IMR-90 (cell line): ENCODE data around the gene DHX38. TPM values are rescaled to one million over a fixed set of nuclear protein-coding genes. Genes with fewer than 3 reads are reported as not detected.

Experiments used
- ATAC-seq: fragments of 200-7000 bp; cut with Tn5 transposase; 2 replicates; pipeline ENCODE4 v1.9.1; 2020; ENCODE audit warnings: low read depth, mild to moderate bottlenecking, moderate library complexity
- BruUV-seq: library from RNA; stranded (reverse); fragments of 400-500 nt; replicated peaks from 2 replicates; lab custom pipeline; 2021; lab: Mats Ljungman, UMichigan
- CTCF ChIA-PET: fragments of 300-600 bp; formaldehyde crosslinking; extraction: SDS; loops from one replicate; lab custom pipeline; 2021; ENCODE audit warnings: antibody characterized with exemption; lab: Yijun Ruan, JAX
- POLR2A ChIA-PET: fragments of 300-600 bp; sonication (Branson Sonifier 250); formaldehyde crosslinking; loops from one replicate; lab custom pipeline; 2022; ENCODE audit warnings: antibody characterized with exemption; ENCODE audit not compliant: unreplicated experiment; lab: Charles Lee
- DNase-seq: peaks from one replicate; pipeline ENCODE4 v3.0.0; 2013
- H2AFZ ChIP-seq: replicated peaks from 2 replicates; pipeline ENCODE3; 2013; ENCODE audit warnings: low read length, mild to moderate bottlenecking; ENCODE audit not compliant: poor library complexity
- H2AK5ac ChIP-seq: 2 replicates; pipeline ENCODE4 v1.6.1; 2013; ENCODE audit warnings: low read depth, low read length, inconsistent platforms
- H2AK9ac ChIP-seq: replicated peaks from 2 replicates; pipeline ENCODE3; 2013; ENCODE audit warnings: mild to moderate bottlenecking, low read depth, low read length, moderate library complexity; ENCODE audit not compliant: poor library complexity
- H2BK120ac ChIP-seq: 2 replicates; pipeline ENCODE4 v1.6.1; 2013; ENCODE audit warnings: low read depth, low read length, inconsistent platforms
- H2BK15ac ChIP-seq: 3 replicates; pipeline ENCODE4 v1.6.1; 2013; ENCODE audit warnings: low read depth, low read length, inconsistent platforms
- H2BK20ac ChIP-seq: 2 replicates; pipeline ENCODE4 v1.6.1; 2013; ENCODE audit warnings: low read depth, mild to moderate bottlenecking, inconsistent platforms, low read length, moderate library complexity
- H2BK5ac ChIP-seq: 2 replicates; pipeline ENCODE4 v1.6.1; 2013; ENCODE audit warnings: mild to moderate bottlenecking, low read depth, low read length, inconsistent platforms; ENCODE audit not compliant: poor library complexity, severe bottlenecking
- H3K14ac ChIP-seq: replicated peaks from 2 replicates; pipeline ENCODE4 v1.6.1; 2013; ENCODE audit warnings: low read depth, low read length, inconsistent platforms
- H3K18ac ChIP-seq: 2 replicates; pipeline ENCODE4 v1.6.1; 2013; ENCODE audit warnings: low read depth, low read length, control low read depth
- H3K23ac ChIP-seq: 2 replicates; pipeline ENCODE4 v1.6.1; 2013; ENCODE audit warnings: low read depth, low read length, inconsistent platforms
- H3K27ac ChIP-seq: 2 replicates; pipeline ENCODE4 v1.5.1; 2013; ENCODE audit warnings: mild to moderate bottlenecking, control low read depth, low read length; ENCODE audit not compliant: insufficient read depth
- H3K27me3 ChIP-seq: 2 replicates; pipeline ENCODE4 v1.6.1; 2013; ENCODE audit warnings: low read length; ENCODE audit not compliant: control insufficient read depth, insufficient read depth
- H3K36me3 ChIP-seq: 2 replicates; pipeline ENCODE4 v1.6.1; 2013; ENCODE audit warnings: low read length, mixed read lengths; ENCODE audit not compliant: control insufficient read depth, insufficient read depth
- H3K4ac ChIP-seq: 2 replicates; pipeline ENCODE4 v1.6.1; 2013; ENCODE audit warnings: low read depth, low read length, inconsistent platforms
- H3K4me1 ChIP-seq: 2 replicates; pipeline ENCODE4 v1.6.1; 2013; ENCODE audit warnings: low read length, mixed read lengths; ENCODE audit not compliant: control insufficient read depth, insufficient read depth
- H3K4me2 ChIP-seq: 2 replicates; pipeline ENCODE4 v1.6.1; 2013; ENCODE audit warnings: low read depth, mild to moderate bottlenecking, control low read depth, low read length, moderate library complexity
- H3K4me3 ChIP-seq: 2 replicates; pipeline ENCODE4 v1.5.1; 2013; ENCODE audit warnings: low read depth, mild to moderate bottlenecking, control low read depth, low read length, moderate library complexity; ENCODE audit not compliant: insufficient read depth
- H3K56ac ChIP-seq: 2 replicates; pipeline ENCODE4 v1.6.1; 2013; ENCODE audit warnings: low read length, inconsistent platforms; ENCODE audit not compliant: insufficient read depth; ENCODE audit errors: extremely low read depth
- H3K79me1 ChIP-seq, 2 experiments: 2 replicates each; pipeline ENCODE4 v1.6.1; 2013; ENCODE audit warnings: low read length in 2 of 2, inconsistent platforms in 1 of 2, low read depth in 1 of 2
- H3K9ac ChIP-seq: 2 replicates; pipeline ENCODE4 v1.6.1; 2013; ENCODE audit warnings: low read depth, low read length, control low read depth
- H3K9me1 ChIP-seq: 2 replicates; pipeline ENCODE4 v1.6.1; 2013; ENCODE audit warnings: low read length, inconsistent platforms; ENCODE audit not compliant: insufficient read depth
- H3K9me3 ChIP-seq: 2 replicates; pipeline ENCODE4 v1.6.1; 2013; ENCODE audit warnings: low read length; ENCODE audit not compliant: control insufficient read depth, insufficient read depth
- H4K20me1 ChIP-seq: 2 replicates; pipeline ENCODE4 v1.6.1; 2013; ENCODE audit warnings: low read length, inconsistent platforms; ENCODE audit not compliant: insufficient read depth
- H4K5ac ChIP-seq: 2 replicates; pipeline ENCODE4 v1.6.1; 2013; ENCODE audit warnings: mild to moderate bottlenecking, low read depth, low read length, control low read depth
- H4K8ac ChIP-seq, 2 experiments: 2 replicates each; pipeline ENCODE4 v1.6.1; 2013; ENCODE audit warnings: low read depth in 2 of 2, low read length in 2 of 2, control low read depth in 1 of 2, inconsistent platforms in 1 of 2
- H4K91ac ChIP-seq: 2 replicates; pipeline ENCODE4 v1.6.1; 2013; ENCODE audit warnings: low read depth, low read length, inconsistent platforms; ENCODE audit not compliant: insufficient read depth
- BHLHE40 ChIP-seq: fragments of 150-350 bp; IDR thresholded peaks from 2 replicates; pipeline ENCODE4 v1.6.1; 2016; ENCODE audit warnings: mild to moderate bottlenecking, low read depth, low read length
- CEBPB ChIP-seq: IDR thresholded peaks from 2 replicates; pipeline ENCODE4 v1.6.1; 2012; ENCODE audit warnings: low read depth, low read length, improper control_type of control experiment
- CHD1 ChIP-seq: IDR thresholded peaks from 2 replicates; pipeline ENCODE4 v1.6.1; 2012; ENCODE audit warnings: low read depth, low read length, improper control_type of control experiment
- FOS ChIP-seq: fragments of 150-350 bp; IDR thresholded peaks from 2 replicates; pipeline ENCODE4 v1.6.1; 2016; ENCODE audit warnings: low read depth, low read length
- MAFK ChIP-seq: IDR thresholded peaks from 2 replicates; pipeline ENCODE4 v1.6.1; 2012; ENCODE audit warnings: low read depth, low read length, improper control_type of control experiment
- MAZ ChIP-seq: IDR thresholded peaks from 2 replicates; pipeline ENCODE4 v1.6.1; 2012; ENCODE audit warnings: low read depth, mild to moderate bottlenecking, low read length, improper control_type of control experiment, moderate library complexity, borderline replicate concordance
- MXI1 ChIP-seq: IDR thresholded peaks from 2 replicates; pipeline ENCODE4 v1.6.1; 2012; ENCODE audit warnings: low read depth, mild to moderate bottlenecking, low read length, moderate library complexity, borderline replicate concordance
- NFE2L2 ChIP-seq: fragments of 150-350 bp; IDR thresholded peaks from 2 replicates; pipeline ENCODE4 v1.6.1; 2016; ENCODE audit warnings: low read depth, mild to moderate bottlenecking, low read length
- POLR2A ChIP-seq: IDR thresholded peaks from 2 replicates; pipeline ENCODE4 v1.6.1; 2012; ENCODE audit warnings: mild to moderate bottlenecking, low read depth, low read length
- RAD21 ChIP-seq: IDR thresholded peaks from 2 replicates; pipeline ENCODE4 v1.6.1; 2012; ENCODE audit warnings: low read length, improper control_type of control experiment
- RCOR1 ChIP-seq: IDR thresholded peaks from 2 replicates; pipeline ENCODE4 v1.6.1; 2012; ENCODE audit warnings: mild to moderate bottlenecking, low read length, improper control_type of control experiment; ENCODE audit not compliant: insufficient replicate concordance
- RFX5 ChIP-seq: IDR thresholded peaks from 2 replicates; pipeline ENCODE4 v1.8.0; 2012; ENCODE audit warnings: low read depth, mild to moderate bottlenecking, low read length, moderate library complexity
- SMC3 ChIP-seq: fragments of 150-350 bp; IDR thresholded peaks from 2 replicates; pipeline ENCODE4 v1.6.1; 2016; ENCODE audit warnings: low read depth, mild to moderate bottlenecking, antibody characterized with exemption, low read length, moderate library complexity
- USF2 ChIP-seq: fragments of 150-350 bp; IDR thresholded peaks from 2 replicates; pipeline ENCODE4 v1.6.1; 2017; ENCODE audit warnings: mild to moderate bottlenecking, antibody characterized with exemption, low read length, low read depth
- WGBS, 2 experiments: methylation state at CpG; one replicate each; pipeline versions ENCODE4 v1.1.5 to v1.1.7; 2013; ENCODE audit warnings: missing lambda C conversion rate in 2 of 2; ENCODE audit not compliant: insufficient read length in 1 of 2; ENCODE audit errors: extremely low coverage in 2 of 2; 5-methylcytosine and 5-hydroxymethylcytosine counted together
- dilution Hi-C: fragments of 300-500 bp; cut with HindIII; formaldehyde crosslinking; loops from one replicate; pipeline ENCODE4 v1.14.3; 2018; ENCODE audit warnings: low sequenced_read_pairs; ENCODE audit not compliant: unreplicated experiment
- in situ Hi-C: fragments of 300-500 bp; cut with MboI; formaldehyde crosslinking; loops from 3 replicates; pipeline ENCODE4 v1.14.3; 2019; ENCODE audit warnings: low sequenced_read_pairs, inconsistent platforms, mixed read lengths
- intact Hi-C: fragments of 100-400 bp; cut with micrococcal nuclease; formaldehyde crosslinking; loops from 2 replicates; pipeline ENCODE4 v1.10.0; 2022
- polyA plus RNA-seq, 3 experiments: library from polyadenylated mRNA; depleted of rRNA; stranded (reverse); fragments of >200 nt; gene quantifications; 2 replicates each; pipeline ENCODE4 v1.2.3, GENCODE V29; 2012; ENCODE audit warnings: low replicate concordance in 1 of 3
- total RNA-seq: library from RNA; depleted of rRNA; stranded (reverse); fragments of >200 nt; gene quantifications from 2 replicates; pipeline ENCODE4 v1.2.3, GENCODE V29; 2012
- TF ChIP-seq, protein P1 (sequence below): fragments of 150-350 bp; IDR thresholded peaks from 2 replicates; pipeline ENCODE4 v1.6.1; 2016; ENCODE audit warnings: low read depth, mild to moderate bottlenecking, low read length, moderate library complexity, borderline replicate concordance

DHX38 gene
- total and polyA plus RNA-seq, 2 of the 4 experiments (the other 2 are of a cell fraction) = 45.4 to 49.6 TPM

GRCh38 chr16:72162105-72162692 lies 68.6 kb downstream of the DHX38 start:
- ChIA-PET CTCF (no interaction called here), POLR2A (no interaction called here)
- H4K8ac ChIP-seq = no peak overlapping the region
- H3K9me3 ChIP-seq = no peaks in the 10 kb centered on the region
- no peak for TF ChIP-seq NFE2L2
- no peak for TF ChIP-seq RAD21
- TF ChIP-seq MAZ = no peak
- TF ChIP-seq USF2 = no peak
- TF ChIP-seq, protein P1, sequence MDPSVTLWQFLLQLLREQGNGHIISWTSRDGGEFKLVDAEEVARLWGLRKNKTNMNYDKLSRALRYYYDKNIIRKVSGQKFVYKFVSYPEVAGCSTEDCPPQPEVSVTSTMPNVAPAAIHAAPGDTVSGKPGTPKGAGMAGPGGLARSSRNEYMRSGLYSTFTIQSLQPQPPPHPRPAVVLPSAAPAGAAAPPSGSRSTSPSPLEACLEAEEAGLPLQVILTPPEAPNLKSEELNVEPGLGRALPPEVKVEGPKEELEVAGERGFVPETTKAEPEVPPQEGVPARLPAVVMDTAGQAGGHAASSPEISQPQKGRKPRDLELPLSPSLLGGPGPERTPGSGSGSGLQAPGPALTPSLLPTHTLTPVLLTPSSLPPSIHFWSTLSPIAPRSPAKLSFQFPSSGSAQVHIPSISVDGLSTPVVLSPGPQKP = no peak
- no peak for TF ChIP-seq BHLHE40
- no peak for TF ChIP-seq MXI1
- TF ChIP-seq RFX5 = no peak
- no peak for TF ChIP-seq POLR2A
- TF ChIP-seq FOS = no peak
- TF ChIP-seq RCOR1 = no peak
- TF ChIP-seq SMC3 = no peak
- no peak for TF ChIP-seq CHD1
- TF ChIP-seq MAFK = no peak
- TF ChIP-seq CEBPB = no peak
- no peak overlapping the region for H4K91ac ChIP-seq
- no peak overlapping the region for H3K14ac ChIP-seq
- no peak overlapping the region for H3K18ac ChIP-seq
- no peak overlapping the region for H3K9ac ChIP-seq
- H2AK5ac ChIP-seq = no peak overlapping the region
- no peaks in the 10 kb centered on the region for H3K4me1 ChIP-seq
- no peaks in the 10 kb centered on the region for H3K36me3 ChIP-seq
- no peak overlapping the region for H2AFZ ChIP-seq
- no peak overlapping the region for H3K4me3 ChIP-seq
- WGBS, 2 experiments = no CpG with 5 or more reads among the region's 6 CpGs
- H3K23ac ChIP-seq = no peak overlapping the region
- H3K56ac ChIP-seq = no peak overlapping the region
- intact Hi-C loops = no loop called here
- DNase-seq (no peak), ATAC-seq (no peak)
- H2AK9ac ChIP-seq = no peak overlapping the region
- H2BK120ac ChIP-seq = no peak overlapping the region
- no TSS peak for BruUV-seq
- H2BK15ac ChIP-seq = no peak overlapping the region
- dilution Hi-C loops = no loop called here
- no peaks in the 10 kb centered on the region for H3K27me3 ChIP-seq
- H3K4me2 ChIP-seq = no peak overlapping the region
- no peak overlapping the region for H3K4ac ChIP-seq
- H4K5ac ChIP-seq = no peak overlapping the region
- H4K20me1 ChIP-seq = no peaks in the 10 kb centered on the region
- H2BK5ac ChIP-seq = no peak overlapping the region
- H3K79me1 ChIP-seq = no peaks in the 10 kb centered on the region
- no peak overlapping the region for H3K27ac ChIP-seq
- no peak overlapping the region for H2BK20ac ChIP-seq
- H3K9me1 ChIP-seq = no peaks in the 10 kb centered on the region
- in situ Hi-C loops = no loop called here
